SK-N-MC (cell line): ENCODE data around the gene COQ9.

Experiments used
- DNase-seq: peaks from one replicate; pipeline ENCODE4 v3.0.0-alpha.2; 2011; ENCODE audit warnings: low read depth, low spot score
- H3K27ac ChIP-seq: fragments of 200-600 bp; sonication (generic); 2 replicates; pipeline ENCODE4 v1.5.1; 2016; ENCODE audit warnings: mixed run types
- H3K36me3 ChIP-seq: fragments of 200-600 bp; sonication (generic); 2 replicates; pipeline ENCODE4 v1.6.1; 2017; ENCODE audit warnings: antibody characterized with exemption, low read length, mixed read lengths; ENCODE audit not compliant: insufficient read depth
- H3K4me3 ChIP-seq: fragments of 200-600 bp; sonication (generic); 2 replicates; pipeline ENCODE4 v1.5.1; 2016
- H3K9ac ChIP-seq: fragments of 200-600 bp; sonication (generic); 2 replicates; pipeline ENCODE4 v1.8.0; 2017; ENCODE audit warnings: mixed run types, mixed read lengths; ENCODE audit not compliant: insufficient read length
- H3K9me3 ChIP-seq: fragments of 200-600 bp; sonication (generic); 2 replicates; pipeline ENCODE4 v1.6.1; 2017; ENCODE audit warnings: low read depth, mild to moderate bottlenecking, antibody characterized with exemption, low read length, moderate library complexity, mixed read lengths
- EZH2 ChIP-seq: fragments of 200-600 bp; sonication (generic); IDR thresholded peaks from one replicate; pipeline ENCODE4 v1.6.1; 2017; ENCODE audit warnings: antibody characterized with exemption
- FOXP2 ChIP-seq: optimal IDR thresholded peaks from 2 replicates; pipeline ENCODE3; 2011; ENCODE audit warnings: mild to moderate bottlenecking, moderate library complexity; ENCODE audit not compliant: insufficient read depth; ENCODE audit errors: extremely low read length, control extremely low read depth
- POLR2AphosphoS5 ChIP-seq: IDR thresholded peaks from 2 replicates; pipeline ENCODE4 v1.6.1; 2012; ENCODE audit warnings: mild to moderate bottlenecking, low read depth, low read length, borderline replicate concordance

The COQ9 gene

DNA sequence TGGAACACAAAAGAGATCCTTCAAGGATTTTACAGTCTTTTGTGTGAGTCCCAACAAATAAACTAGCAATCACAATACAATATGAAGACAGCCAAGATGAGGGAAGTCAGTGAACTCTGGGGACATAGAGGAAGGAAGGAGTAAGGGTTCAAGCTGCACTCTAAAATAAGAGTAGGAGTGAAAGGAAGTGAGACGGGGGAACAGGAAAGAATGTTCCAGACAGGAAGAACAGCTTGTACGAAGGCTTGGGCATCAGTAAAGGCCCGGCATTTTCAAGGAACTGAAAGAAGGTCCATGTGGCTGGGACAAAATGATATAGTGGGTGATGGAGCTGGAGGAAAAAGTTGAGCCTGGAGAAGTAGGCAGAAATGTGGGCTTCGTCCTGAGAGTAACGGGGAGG is 38.2 kb upstream of the COQ9 start:
- H3K9me3 ChIP-seq, result no peaks in the 10 kb centered on the region
- no peak overlapping the region for H3K9ac ChIP-seq
- no peak overlapping the region for H3K27ac ChIP-seq
- no peak for DNase-seq
- TF ChIP-seq EZH2, result no peak
- no peak for TF ChIP-seq POLR2AphosphoS5
- no peak for TF ChIP-seq FOXP2
- no peak overlapping the region for H3K4me3 ChIP-seq
- H3K36me3 ChIP-seq, result no peaks in the 10 kb centered on the region

GRCh38 chr16:57409870-57410587 is 37.2 kb upstream of the COQ9 start:
- no peaks in the 10 kb centered on the region for H3K36me3 ChIP-seq

GRCh38 chr16:57411362-57411976 is 35.8 kb upstream of the COQ9 start:
- TF ChIP-seq EZH2 (no peak), FOXP2 (no peak), POLR2AphosphoS5 (no peak)
- Histone ChIP-seq H3K9ac (no peak overlapping the region), H3K4me3 (no peak overlapping the region), H3K36me3 (no peaks in the 10 kb centered on the region), H3K9me3 (no peaks in the 10 kb centered on the region), H3K27ac (no peak overlapping the region)
- no peak for DNase-seq

More at GRCh38 chr16:57409870-57410587, 37.2 kb upstream of the COQ9 start:
- no peak for DNase-seq
- Histone ChIP-seq H3K9me3 (no peaks in the 10 kb centered on the region), H3K9ac (no peak overlapping the region), H3K4me3 (no peak overlapping the region), H3K27ac (no peak overlapping the region)
- TF ChIP-seq POLR2AphosphoS5, result no peak
- TF ChIP-seq EZH2, result no peak
- TF ChIP-seq FOXP2, result no peak

DNA sequence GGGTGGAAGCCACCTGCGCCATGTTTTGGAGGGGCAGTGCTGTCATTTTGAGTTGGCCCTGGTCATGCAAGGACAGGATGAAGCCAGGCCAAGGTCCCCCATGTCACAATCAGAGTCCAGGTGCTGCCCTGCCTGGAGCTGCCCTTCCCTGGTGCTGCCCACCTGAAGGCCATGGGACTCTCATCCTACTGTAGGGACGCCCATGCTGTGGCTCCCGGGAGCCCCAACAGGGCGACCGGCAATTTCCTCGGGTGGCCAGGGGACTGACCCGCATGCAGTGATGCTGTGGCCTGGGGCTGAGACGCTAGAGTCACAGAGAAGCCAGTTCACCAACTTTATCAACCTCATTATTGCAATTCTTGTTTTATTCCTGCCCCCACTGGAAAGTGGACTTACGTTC is 34.7 kb upstream of the COQ9 start:
- no peak for DNase-seq
- Histone ChIP-seq H3K4me3 (no peak overlapping the region), H3K9me3 (no peaks in the 10 kb centered on the region), H3K9ac (no peak overlapping the region), H3K27ac (no peak overlapping the region), H3K36me3 (no peaks in the 10 kb centered on the region)
- TF ChIP-seq POLR2AphosphoS5, result no peak
- no peak for TF ChIP-seq FOXP2
- TF ChIP-seq EZH2, result no peak

GRCh38 chr16:57413301-57413730 is 34.0 kb upstream of the COQ9 start:
- no peak overlapping the region for H3K27ac ChIP-seq
- no peaks in the 10 kb centered on the region for H3K9me3 ChIP-seq
- no peaks in the 10 kb centered on the region for H3K36me3 ChIP-seq
- DNase-seq, result no peak
- TF ChIP-seq POLR2AphosphoS5, result no peak
- TF ChIP-seq EZH2, result no peak
- TF ChIP-seq FOXP2, result no peak
- no peak overlapping the region for H3K9ac ChIP-seq
- no peak overlapping the region for H3K4me3 ChIP-seq

GRCh38 chr16:57413733-57414132 is 33.5 kb upstream of the COQ9 start:
- Histone ChIP-seq H3K4me3 (no peak overlapping the region), H3K27ac (no peak overlapping the region), H3K36me3 (no peaks in the 10 kb centered on the region), H3K9me3 (no peaks in the 10 kb centered on the region), H3K9ac (no peak overlapping the region)
- TF ChIP-seq POLR2AphosphoS5 (no peak), FOXP2 (no peak), EZH2 (no peak)
- no peak for DNase-seq

GRCh38 chr16:57416084-57416483 is 31.2 kb upstream of the COQ9 start:
- H3K27ac ChIP-seq, result no peak overlapping the region
- no peaks in the 10 kb centered on the region for H3K9me3 ChIP-seq
- no peak overlapping the region for H3K9ac ChIP-seq
- no peak for TF ChIP-seq FOXP2
- TF ChIP-seq POLR2AphosphoS5, result no peak
- TF ChIP-seq EZH2, result no peak
- no peak overlapping the region for H3K4me3 ChIP-seq
- DNase-seq, result no peak
- H3K36me3 ChIP-seq, result no peaks in the 10 kb centered on the region

DNA sequence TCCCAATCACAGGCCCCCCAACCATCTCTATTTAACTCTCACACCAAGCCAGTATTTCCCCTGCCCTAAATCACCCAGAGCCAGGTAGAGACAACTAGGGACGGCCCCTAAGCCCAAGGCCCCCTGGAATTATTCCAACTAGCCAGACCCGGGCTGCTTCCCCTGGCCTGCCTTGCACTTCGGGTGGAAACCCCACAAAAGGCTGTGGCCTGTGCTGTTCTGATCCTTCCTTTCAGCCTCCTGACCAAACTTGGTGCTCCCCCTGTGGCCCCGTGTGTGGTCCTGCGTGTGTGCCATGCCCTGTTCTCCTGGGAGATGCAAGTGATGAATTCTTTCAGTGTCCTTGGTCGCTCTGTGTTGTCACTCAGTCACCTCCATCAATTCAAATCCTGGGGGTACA is 27.8 kb upstream of the COQ9 start:
- TF ChIP-seq FOXP2 (no peak), EZH2 (no peak), POLR2AphosphoS5 (no peak)
- H3K36me3 ChIP-seq, result no peaks in the 10 kb centered on the region
- H3K9ac ChIP-seq, result no peak overlapping the region
- H3K9me3 ChIP-seq, result no peaks in the 10 kb centered on the region
- no peak overlapping the region for H3K27ac ChIP-seq
- H3K4me3 ChIP-seq, result no peak overlapping the region
- DNase-seq, result no peak
